MV-4-11 (cell line): ENCODE results near the gene ANTXR2.
A peak's percentile ranks its signal among the peaks of the same experiment; 100 is the strongest.

Experiments
- DNase-seq: peaks from one replicate; lab custom pipeline; 2025; lab: John Stamatoyannopoulos, UW

Gene ANTXR2

DNA sequence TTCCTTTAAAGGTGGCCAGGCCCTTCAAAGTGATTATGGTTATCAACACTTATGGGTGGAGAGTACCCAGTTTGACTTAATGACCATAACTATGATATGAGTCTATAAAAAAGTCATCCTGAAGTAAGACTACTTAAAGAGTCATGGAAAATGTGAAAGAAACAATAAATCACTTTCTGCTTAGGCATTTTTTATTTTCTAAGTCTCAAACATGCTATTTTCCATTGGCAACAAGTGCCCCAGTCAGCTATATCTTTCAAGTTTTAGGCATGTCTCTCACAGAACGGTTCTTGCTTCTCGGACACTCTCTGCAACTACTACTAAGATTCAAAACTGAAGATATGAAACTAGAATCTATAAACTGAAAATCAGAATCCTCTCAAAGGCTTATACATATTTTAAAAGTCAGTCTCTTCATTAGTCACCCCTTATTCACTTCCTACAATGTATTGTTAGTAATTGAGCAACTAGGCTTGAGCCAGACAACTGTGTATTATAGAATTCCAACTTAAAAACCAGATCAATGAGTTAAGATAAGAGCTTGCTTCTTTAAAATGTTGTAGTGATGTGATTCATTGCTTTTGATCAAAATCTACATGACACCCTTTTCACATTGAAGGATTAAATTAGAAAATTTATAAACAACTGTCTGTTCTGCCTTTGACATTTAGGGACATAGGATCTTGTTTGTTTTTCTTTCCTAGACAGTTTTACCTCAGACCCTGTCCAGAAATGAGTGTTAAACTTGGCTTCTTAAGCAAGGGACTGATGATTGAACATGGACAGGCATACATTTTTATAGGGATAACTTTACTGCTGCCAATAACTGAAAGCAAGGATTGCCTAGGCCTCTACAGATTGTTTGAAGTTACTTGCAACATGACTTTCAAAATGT is 2.9 kb downstream of the ANTXR2 start:
- peak; percentile 28 for DNase-seq

DNA sequence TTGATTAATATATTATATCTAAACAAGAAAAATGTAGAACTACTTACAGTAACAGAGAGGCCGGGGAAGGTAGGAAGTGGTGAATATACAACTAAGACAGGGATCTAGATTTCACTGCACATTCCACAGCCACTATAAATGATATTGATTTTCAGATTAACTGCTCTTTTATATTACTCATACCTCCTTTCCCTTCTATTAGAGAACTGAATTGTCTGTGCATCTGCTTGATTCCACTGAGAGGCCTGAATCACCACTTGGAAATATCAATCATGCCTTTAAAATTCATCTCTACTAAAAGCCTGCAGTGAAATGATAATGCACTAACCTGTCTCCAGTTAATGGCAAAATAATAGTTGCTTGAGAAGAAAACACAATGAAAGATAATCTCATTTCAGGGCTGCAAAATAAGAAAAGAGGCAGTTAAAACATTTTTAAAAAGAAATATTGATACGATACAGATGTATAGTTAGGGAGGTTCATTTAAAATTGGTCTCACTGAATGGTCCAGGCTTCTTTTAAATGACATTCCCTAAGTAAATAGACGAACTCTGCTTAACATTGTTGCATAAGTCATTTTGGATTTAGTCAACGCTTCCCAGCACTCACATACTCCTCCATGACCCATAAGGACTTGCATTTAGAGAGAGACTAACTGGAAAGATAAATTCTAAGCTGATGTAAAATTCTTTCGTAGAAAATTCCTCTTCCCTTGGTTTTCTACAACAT is 3.8 kb downstream of the ANTXR2 start:
- no peak for DNase-seq

DNA sequence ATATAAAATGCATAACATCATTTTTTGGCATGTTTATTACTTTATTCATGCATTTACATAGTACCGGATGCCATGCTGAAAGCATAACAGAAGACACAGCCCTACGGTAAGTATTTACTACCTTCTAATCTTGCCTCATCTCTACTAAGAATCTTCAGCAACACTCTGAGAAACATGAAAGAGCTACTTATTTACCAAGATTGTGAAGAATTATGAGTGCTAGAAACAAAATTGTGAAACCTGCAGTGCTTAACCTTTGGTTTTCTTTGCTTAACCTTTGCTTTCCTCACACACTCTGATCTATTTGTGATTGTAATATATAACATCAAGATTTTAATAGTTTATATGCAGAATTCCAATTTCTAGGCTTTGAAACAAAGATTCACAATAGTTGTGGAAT is 7.4 kb downstream of the ANTXR2 start:
- DNase-seq: no peak

DNA sequence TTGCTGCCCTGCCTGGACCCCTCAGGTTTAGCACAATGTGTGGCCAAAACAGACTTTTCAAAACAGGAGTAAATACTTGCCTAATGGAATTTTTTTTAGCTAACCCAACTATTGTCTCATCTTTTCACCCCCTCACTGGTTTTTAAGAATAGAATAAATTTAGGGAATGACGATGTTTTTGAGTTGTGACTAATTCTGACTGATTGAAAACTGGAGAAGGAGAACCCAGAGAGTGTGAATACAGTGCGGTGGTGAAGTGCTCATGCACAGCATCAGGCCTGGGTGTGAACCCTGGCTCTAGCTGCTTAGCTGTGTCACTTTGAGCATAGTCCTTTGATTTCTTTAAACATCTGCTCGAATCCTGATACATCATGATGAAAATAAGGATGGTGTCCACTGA is 10.5 kb downstream of the ANTXR2 start:
- DNase-seq: no peak

DNA sequence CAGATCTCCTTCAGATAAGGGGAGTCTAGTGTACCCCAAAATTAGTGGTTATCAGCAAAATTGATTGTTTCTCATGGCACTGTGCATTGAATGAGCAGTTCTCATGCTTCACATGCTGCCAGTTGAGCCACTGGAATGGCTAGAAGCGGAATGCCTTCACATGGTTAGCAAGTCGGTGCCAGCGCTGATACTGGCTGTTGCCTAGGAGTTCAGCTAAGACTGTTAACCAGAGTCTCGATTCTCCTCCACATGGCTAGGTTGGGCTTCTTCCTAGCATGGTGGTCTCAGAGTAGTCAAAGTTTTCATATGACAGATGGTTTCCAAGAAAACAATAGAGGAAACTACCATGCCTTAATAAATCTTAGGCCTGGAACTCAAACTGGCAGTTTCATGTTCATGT is 12.2 kb downstream of the ANTXR2 start:
- no peak for DNase-seq

DNA sequence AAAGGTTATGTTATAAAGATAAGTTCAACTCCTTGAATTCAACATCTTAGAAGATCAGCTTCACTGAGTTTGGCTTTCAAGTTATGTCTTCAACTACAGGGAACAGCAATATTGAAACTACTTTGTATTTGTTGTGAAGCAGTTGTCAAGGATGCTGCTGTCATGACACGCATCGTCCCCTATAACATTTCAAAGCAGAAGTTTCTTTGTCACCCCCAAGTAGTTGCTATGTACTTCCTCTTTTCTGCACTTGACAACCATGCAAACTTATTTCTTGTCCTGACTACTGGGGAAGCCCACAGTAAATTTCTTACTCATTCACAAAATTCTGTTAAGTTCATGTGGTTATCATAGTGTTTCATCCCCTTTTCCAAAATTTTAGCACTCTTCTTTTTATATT is 14.3 kb downstream of the ANTXR2 start:
- DNase-seq: peak; percentile 98

DNA sequence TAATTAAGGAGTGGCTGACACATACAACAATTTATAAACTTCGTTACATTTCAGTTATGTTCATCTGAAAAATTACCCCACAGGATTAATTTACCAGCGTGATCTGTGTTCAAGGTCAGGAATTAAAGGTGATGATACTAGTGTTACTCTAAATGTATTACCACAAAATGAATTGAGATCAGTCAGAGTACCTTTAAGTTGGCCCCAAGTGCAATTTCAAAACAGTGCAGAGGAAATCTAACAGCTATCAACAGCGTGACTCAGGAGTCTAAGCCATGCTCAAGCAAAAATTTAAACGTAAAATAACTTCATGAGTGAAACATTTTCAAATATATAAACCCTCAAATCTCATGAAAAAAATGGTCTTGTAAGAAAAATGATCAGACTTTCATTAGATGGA is 18.7 kb downstream of the ANTXR2 start:
- DNase-seq: no peak

DNA sequence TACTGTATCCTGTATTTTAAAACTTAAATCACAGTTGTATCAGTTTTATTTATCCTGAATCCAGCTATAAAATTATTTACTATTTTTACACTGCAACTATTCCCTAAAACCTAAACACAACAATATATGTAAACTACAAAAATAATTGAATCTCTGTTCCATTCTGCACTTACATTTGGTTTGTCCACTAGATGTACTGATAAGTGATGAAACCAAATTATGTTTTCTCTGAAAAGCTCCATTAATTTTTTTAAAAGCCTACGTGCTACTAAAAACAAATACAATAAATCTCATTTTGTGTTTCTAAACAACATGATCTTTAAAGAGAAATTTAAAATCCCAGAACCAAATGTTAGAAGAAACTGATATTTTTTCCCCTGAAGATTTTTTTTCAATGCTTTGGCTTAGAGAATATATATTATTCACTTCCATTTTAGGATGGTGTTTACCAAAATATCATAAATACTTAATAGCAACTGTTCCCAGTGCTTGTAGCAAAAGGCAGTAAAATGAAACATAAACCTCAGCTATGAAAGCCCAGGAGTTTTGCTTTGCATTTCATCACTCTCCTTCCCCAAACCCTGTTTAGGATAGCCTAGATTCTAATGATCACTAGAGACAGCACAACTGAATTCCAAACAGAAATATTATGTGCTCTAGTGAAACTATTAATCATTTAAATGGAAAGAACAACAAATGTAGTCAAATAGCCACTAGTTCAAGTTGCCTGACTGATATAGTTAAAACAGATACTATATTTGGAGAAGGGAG is 19.7 kb downstream of the ANTXR2 start:
- no peak for DNase-seq

DNA sequence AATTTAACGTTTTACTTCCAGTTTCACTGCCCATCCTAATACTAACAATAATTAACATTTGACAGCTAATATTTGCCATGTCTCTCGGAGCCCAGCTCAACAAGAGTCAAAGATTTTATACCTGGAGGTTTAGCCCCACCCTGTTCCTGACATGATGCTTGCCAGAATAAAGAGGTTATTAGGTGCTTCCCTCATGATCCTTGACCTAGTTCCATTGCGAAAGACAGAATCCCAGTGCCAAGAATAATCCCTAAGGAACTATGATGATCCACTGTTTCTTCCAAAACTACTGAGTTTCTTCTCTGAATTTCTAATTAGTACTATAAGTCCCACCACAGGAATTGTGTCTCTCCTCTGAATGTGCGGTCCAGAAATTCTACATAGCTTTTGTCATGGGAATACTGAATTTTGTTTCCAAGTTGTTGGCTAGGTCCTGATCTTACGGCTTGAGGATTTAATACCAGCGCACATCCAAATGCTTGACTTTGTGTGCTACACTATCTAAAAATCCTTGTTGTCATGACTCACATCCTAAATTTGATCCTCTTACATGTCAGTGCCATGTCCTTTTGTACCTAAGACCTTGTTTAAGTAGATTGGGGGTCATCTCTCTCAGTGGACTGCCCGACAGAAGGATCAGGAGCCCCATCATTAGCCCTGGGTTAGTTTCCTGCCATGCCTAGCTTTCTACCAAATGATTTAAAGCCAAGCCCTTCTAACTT is 23.1 kb downstream of the ANTXR2 start:
- no peak for DNase-seq

DNA sequence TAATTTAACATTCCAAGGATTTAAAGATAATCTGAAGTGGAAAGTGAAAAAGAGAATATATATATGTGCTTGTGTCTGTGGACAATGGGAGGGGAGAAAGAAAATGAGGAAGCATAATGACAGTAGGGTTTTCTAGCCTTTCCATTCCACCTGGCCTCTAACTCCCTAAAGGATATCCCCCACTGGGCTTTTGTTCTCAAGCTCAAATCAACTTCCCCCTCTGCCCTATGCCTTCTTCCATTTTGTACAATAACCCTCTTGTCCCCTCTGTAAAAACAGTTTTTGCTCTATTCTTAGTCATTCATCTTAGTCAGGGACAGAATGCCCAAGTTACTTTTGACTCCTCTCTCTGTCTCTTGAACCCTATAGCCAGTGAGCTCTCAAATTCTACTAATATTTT is 23.6 kb downstream of the ANTXR2 start:
- DNase-seq: peak; percentile 11

DNA sequence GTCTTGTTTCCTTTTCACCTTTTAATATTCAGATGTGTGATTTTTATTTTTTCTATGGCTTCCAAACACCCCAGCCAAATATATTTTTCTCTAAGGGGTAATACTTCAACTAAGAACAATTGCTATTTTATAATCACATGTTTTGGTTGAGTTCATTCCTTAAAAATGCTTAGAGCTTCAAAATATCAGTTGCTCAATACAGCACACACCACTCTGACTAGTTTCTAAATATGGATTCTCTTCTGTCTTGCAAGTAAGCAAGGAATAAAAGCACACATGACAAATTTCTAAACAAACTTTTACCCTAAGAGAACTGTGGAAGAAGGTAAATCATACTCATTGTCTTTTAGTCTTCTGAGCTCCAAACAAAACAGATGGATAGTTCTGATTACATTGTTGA is 27.2 kb downstream of the ANTXR2 start:
- no peak for DNase-seq

DNA sequence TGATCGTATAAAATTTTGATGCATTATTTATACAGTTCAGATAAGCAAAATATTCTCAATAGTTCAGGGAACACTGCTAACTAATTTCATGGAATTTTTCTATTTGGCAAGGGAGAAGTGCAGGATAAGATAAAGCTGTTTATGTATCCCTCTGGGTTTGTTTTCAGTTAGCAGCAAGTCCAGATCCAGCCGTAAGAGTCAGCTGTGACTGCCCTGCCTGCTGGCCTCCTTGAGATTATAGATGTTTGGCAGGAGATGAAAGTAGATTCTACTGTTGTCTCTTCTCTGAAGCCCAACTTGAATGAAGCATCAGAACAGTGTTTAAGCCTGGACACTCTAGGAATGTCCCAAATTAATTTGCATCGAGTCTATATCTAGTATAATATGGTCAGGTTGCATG is 29.5 kb downstream of the ANTXR2 start:
- no peak for DNase-seq

DNA sequence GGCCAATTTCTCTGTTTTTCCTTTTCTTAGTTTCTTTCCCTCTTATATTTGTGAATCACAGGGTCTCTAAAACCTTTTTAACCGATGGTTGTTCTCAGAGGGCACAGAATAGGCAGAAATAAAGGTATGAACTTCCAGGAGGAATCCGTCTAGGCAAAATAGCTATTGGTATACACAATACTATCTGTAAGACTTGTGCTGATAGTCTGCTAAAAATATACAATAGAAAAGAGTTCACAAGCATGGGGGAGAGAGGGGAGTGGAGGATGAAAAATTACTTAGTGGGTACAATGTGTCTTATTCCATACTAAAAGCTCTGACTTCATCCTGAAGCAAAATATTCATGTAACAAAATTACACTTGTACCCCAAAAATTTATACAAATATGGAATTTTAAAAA is 30.2 kb downstream of the ANTXR2 start:
- DNase-seq: no peak

DNA sequence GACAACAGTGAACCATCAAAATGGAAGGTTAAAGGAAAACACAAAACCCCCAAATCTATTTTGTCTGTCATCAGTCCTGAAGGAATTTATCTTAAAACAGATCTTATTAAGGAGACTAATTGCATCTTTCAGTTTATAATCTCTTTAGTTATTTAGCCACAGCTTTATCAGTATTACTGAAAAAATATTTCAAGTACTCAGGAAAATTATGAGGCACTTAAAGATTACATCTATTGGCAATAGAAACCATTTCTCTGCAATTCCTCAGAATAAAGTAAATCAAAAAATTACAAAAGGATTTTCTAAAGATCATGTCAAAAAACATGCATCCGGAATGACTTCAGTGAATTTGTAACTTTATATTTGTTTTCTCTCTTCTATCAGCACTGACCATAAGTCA is 35.2 kb downstream of the ANTXR2 start:
- no peak for DNase-seq

DNA sequence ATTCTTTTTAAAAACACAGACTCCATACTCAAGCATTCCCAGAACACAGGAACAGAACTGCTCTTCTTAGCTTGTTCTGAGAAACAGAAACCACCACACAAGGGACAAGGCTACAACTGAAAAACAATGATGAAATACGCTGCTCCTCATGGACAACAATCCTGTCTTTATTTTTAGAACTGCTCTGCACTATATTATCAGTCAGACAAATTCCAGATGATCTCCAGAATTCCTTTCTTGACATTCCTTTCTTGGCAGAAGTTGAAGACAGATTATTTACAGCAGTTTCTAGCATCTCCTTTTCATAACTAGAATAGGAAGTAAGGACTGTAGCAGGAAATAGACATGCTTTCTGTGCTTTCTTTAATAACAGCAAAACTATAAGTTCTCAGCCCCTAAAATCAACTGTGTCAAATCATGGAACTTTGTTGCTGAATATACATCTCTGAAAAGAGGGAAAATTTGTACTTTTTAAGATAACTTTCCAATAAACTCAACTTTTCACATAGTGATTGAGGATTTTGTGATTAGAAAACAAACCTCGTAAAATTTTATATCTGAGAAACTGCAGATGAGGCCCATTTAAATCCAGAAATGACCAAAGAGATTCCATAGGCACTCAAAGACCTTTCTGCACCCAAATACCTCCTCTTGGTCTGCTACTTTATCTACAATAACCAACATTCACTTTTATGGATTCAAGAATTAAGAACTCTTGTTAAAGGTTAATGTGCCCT is 35.9 kb downstream of the ANTXR2 start:
- peak; percentile 54 for DNase-seq

DNA sequence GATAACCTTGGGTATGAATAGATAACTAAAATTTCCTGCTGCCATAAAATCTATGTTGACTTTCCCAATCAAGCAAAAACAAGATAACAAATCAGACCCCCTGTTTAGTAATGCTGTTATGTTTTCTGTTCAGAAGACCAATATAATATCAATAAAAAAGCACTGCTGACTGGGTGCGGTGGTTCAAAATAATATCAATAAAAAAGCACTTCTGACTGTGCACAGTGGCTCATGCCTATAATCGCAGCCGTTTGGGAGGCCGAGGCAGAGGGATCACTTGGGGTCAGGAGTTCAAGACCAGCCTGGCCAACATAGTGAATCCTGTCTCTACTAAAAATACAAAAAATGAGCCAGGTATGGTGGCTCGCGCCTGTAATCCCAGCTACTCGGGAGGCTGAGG is 36.7 kb downstream of the ANTXR2 start:
- DNase-seq: no peak

DNA sequence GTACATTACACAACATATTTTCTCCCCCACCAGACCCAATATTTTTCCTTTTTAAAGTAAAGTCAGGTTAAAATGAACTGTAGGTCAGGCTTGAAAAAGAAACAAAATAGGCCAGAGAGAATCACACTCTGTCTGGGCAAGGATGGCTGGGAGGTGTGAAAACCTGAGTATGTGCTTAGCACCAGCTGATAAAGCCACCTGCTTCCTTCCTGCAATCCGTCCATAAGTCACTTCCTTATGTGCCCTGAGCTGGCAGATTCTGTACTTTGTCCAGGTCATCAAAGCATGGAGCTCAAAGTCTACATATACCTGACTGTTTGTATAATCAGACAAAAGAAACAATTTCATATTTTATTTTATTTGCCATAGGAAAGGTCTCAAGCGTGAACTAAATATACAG is 37.7 kb downstream of the ANTXR2 start:
- no peak for DNase-seq

DNA sequence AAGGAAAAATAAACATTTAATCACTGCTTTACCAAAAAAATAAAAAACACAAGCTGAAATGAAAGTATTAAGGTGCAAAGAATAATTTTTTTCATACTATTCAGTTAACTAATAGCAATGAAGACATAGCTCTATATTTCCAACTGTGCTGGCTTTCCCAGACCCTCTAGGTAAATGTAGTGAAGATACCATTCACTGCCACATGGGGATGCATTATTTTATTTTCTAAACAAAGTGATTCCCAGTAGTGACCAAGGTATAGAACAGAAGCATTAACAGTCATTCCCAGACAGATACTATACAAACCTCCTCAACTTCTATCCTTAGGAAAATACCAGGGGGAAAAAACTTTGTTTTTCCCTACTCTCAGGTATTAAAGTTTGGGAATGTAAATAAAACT is 39.4 kb downstream of the ANTXR2 start:
- DNase-seq: no peak

DNA sequence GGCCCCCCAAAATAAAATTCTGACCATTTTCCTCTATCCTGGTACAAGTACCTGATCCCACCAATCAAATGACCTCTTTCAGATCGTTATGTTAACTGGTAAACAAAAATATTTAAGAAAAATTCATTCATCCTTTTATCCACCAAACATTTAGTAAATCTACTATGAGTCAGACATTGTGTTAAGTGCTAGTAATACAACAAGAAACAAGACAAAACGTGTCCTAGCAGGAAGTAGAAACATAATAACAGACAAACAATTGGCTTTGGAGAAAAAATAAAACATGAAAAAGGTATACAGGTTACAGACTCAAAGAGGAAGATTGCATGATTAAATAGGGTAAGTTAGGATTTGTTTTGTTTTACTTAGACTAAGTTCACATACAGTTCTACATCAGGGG is 43.7 kb downstream of the ANTXR2 start:
- no peak for DNase-seq

DNA sequence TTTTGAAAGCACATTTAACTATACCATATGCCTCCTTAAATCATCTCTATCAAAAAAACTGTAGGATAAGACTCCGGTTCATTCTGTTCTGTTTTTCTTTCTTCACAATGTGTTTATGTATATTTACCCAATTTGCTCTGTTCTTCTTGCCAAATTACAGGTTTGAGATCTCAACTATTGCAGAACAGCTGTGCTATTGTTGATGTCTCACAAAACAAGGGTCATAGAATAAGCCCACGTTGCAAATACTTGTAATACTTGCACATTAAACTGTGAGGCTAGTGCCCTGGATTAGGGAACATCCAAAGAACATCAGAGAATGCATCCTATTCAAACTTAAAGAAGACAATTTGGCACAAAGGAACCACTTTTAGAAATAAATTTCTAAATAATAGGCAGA is 45.4 kb downstream of the ANTXR2 start:
- DNase-seq: no peak

DNA sequence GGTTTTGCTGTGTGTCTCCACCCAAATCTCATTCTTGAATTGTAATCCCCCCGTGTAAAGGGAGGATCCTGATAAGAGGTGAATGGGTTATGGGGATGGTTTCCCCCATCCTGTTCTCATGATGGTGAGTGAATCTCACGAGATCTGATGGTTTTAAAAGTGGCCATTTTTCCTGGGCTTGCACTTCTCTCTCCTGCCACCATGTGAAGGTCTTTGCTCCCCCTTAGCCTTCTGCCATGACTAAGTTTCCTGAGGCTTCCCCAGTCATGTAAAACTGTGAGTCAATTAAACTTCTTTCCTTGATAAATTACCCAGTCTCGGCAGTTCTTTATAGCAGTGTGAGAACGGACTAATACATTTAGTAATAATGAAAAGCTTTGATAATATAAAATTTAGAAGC is 46.9 kb downstream of the ANTXR2 start:
- DNase-seq: no peak
